HEK293 (cell line): ENCODE data around the gene SS18L1.

Experiments used
- SETDB1 ChIP-seq: IDR thresholded peaks from one replicate; pipeline ENCODE4 v1.6.1; 2017; ENCODE audit warnings: mild to moderate bottlenecking, low read length, moderate library complexity, mixed read lengths; ENCODE audit not compliant: insufficient read length
- ZNF302 ChIP-seq: fragments of 450-650 bp; formaldehyde crosslinking; IDR thresholded peaks from 2 replicates; pipeline ENCODE4 v1.5.1; 2016; ENCODE audit warnings: missing biosample characterization, missing genetic modification characterization, low read depth
- ZNF561 ChIP-seq: fragments of 450-650 bp; IDR thresholded peaks from 2 replicates; pipeline ENCODE4 v1.5.1; 2018; ENCODE audit warnings: missing biosample characterization, missing genetic modification characterization, borderline replicate concordance
- ZNF624 ChIP-seq: fragments of 450-650 bp; formaldehyde crosslinking; IDR thresholded peaks from 2 replicates; pipeline ENCODE4 v1.5.1; 2017; ENCODE audit warnings: missing biosample characterization, missing genetic modification characterization
- ZSCAN5A ChIP-seq: fragments of 450-650 bp; formaldehyde crosslinking; IDR thresholded peaks from 2 replicates; pipeline ENCODE4 v1.5.1; 2016; ENCODE audit warnings: missing biosample characterization, missing genetic modification characterization
- TF ChIP-seq, protein P1 (sequence below): fragments of 450-650 bp; formaldehyde crosslinking; IDR thresholded peaks from 2 replicates; pipeline ENCODE4 v1.5.1; 2016; ENCODE audit warnings: missing biosample characterization, missing genetic modification characterization
- TF ChIP-seq, protein P2 (sequence below): fragments of 450-650 bp; formaldehyde crosslinking; IDR thresholded peaks from 2 replicates; pipeline ENCODE4 v1.5.1; 2016; ENCODE audit warnings: missing biosample characterization, missing genetic modification characterization

GRCh38 chr20:62202083-62202395 lies 58.5 kb downstream of the SS18L1 start:
- TF ChIP-seq ZSCAN5A (no peak), ZNF302 (tag by site-specific recombination) (no peak), SETDB1 (no peak), ZNF624 (tag by site-specific recombination) (no peak), ZNF561 (tag by site-specific recombination) (no peak)
- TF ChIP-seq, protein P1, sequence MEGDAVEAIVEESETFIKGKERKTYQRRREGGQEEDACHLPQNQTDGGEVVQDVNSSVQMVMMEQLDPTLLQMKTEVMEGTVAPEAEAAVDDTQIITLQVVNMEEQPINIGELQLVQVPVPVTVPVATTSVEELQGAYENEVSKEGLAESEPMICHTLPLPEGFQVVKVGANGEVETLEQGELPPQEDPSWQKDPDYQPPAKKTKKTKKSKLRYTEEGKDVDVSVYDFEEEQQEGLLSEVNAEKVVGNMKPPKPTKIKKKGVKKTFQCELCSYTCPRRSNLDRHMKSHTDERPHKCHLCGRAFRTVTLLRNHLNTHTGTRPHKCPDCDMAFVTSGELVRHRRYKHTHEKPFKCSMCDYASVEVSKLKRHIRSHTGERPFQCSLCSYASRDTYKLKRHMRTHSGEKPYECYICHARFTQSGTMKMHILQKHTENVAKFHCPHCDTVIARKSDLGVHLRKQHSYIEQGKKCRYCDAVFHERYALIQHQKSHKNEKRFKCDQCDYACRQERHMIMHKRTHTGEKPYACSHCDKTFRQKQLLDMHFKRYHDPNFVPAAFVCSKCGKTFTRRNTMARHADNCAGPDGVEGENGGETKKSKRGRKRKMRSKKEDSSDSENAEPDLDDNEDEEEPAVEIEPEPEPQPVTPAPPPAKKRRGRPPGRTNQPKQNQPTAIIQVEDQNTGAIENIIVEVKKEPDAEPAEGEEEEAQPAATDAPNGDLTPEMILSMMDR, result no peak
- TF ChIP-seq, protein P2, sequence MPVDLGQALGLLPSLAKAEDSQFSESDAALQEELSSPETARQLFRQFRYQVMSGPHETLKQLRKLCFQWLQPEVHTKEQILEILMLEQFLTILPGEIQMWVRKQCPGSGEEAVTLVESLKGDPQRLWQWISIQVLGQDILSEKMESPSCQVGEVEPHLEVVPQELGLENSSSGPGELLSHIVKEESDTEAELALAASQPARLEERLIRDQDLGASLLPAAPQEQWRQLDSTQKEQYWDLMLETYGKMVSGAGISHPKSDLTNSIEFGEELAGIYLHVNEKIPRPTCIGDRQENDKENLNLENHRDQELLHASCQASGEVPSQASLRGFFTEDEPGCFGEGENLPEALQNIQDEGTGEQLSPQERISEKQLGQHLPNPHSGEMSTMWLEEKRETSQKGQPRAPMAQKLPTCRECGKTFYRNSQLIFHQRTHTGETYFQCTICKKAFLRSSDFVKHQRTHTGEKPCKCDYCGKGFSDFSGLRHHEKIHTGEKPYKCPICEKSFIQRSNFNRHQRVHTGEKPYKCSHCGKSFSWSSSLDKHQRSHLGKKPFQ (tag by site-specific recombination), result no peak
